ENCODE data around the gene HLCS.
A peak's percentile ranks its signal among the peaks of the same experiment; 100 is the strongest.

Gene HLCS

DNA sequence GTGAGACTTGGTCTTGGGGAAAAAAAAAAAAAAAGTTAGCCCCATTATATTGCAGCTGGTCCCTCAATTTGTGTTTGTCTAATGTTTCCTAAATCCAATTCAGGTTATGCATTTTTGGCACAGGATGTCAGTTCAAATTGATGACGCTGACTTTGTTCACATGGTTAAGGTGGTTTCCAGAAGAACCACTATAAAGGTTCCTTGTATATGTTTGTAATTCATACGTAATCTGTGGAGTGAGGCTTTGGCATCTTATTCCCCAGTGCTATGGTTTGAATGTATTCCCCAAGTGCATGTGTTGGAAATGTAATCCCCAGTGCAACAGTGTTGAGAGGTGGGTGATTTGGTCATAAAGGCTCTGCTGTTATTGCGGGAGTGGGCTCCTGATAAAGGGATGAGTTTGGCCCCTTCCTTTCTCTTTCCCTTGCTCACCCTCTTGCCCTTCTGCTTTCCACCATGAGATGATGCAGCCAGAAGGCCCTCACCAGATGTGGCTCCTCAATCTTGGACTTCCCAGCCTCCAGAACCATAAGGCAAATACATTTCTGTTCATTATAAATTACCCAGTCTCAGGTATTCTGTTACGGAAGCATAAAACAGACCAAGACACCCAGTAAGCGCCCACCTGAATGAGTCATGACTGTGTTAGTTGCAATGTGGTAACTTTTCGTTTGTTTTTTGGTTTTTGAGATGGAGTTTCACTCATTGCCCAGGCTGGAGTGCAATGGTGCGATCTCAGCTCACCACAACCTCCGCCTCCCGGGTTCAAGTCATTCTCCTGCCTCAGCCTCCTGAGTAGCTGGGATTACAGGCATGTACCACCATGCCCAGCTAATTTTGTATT lies 19.5 kb upstream of the HLCS start:
- DNase-seq (ENCODE audit: low read depth, low spot score): no peak

DNA sequence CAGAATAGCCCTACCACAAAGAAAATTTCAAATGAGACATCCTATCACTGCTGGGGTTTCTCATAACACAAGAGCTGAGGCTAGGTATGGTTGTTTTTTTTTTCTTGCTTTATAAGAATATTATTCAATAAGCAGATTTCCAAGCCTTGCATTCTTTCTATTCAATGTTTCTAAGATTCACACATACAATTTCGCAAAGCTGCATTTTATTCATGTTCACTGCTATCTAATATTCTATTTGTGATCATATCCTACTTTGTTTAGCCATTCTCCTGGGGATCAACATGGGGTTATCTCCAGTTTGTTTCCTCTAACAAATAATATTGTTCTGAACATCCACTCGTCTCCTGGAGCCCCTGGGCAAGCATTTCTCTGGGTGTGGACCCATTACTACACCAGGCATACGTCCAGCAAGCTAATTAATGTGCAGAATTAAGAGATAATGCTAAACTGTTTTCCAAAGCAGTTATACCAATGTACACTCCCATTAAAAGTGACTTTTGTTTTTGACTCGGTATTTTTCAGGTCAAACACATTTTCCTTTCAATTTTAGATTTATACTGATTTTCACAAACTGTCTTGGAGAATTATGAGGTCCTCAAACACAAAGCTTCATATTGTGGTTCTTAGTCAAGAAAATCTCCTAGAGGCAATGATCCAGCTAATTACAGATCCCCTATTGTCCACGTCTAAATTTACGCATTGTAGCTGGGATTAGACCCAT lies 15.7 kb upstream of the HLCS start:
- no peak for DNase-seq (ENCODE audit: low read depth, low spot score)

DNA sequence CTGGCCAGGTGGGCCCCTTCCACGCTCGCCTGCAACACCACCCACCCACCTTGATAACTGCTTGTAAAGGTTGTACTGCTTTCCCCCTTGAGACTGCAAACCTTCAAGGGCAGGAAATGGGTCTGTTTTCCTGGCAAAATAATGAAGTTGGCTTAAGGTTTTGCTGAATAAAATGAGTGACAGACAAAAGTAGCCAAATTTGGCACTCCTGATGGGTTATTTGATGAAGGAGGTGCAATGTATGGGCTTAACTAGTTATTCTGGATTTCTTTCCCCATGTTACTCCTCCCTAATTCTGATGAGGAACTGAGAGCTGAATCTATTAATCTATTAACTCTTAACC lies 14.6 kb upstream of the HLCS start:
- DNase-seq (ENCODE audit: low read depth, low spot score): no peak

DNA sequence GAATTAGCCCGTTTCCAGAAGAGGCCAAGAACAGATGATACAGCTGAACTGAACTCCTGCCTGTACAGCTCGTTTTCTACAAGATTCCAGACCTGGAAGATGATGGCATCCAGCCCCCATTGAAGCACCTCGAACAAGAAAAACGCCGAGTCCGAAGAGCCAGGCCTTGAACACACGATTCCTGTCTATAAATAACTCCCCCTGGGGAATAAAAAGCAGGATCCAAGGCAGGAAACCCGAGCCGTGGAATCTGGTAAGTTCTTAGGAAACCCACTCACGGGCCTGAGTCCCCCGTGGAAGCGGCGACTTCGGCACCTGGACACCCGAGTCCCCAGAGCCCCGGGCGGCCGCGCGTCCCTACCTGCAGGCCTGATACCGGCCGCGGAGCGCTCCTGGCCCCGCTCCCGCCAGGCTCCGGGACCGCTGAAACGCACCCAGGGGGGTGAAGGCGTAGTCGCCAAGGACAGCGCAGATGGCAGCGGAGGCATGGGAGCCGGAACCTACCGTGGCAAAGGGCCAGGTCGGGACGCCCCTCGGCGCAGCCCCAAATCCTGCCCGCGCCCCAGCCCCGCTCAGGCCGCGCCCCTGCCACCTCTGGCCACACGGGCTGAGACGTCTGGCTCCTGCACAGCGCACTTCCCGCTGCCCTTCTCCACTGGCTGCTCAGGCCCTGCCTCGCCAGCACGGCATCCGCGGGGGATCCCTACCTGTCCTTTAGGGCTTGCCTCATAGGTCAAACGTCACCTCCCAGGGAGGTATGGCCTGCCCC lies 14.0 kb upstream of the HLCS start:
- no peak for DNase-seq (ENCODE audit: low read depth, low spot score)

DNA sequence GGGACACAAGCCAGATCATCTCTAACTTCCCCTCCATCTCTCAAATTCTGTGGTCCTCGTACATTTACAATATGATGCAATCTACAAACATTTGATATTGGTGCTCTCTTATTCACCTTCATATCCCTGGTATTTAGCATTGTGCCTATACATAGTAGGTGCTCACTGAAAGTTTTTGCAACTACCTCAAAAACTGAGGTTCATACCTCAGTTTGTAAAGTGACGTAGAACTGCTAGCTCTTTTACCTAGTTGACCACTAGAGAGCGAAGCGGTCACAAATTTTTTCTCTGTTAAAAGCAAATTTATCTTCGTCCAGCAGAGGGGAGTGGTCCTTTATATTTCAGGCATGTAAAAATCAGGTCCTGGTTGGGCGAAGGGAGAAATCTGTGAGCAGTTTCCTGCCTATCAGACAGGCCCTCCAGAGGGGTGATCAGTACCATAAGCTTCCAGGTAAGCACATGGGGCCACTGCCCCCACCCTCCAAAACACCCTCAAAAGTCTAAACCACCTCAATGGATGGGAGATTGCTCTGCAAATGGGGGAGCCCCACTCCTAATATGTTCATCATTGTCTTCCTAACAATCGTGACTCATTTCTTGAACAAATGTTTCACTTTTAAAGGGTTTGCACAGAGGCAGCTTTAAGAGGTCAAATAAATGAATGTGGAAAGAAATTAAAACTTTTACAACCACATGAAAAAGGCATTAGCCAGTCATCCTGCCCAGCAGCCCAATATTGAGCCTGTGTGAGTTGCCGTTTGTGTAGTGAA lies 10.6 kb upstream of the HLCS start:
- DNase-seq (ENCODE audit: low read depth, low spot score): peak; percentile 63

DNA sequence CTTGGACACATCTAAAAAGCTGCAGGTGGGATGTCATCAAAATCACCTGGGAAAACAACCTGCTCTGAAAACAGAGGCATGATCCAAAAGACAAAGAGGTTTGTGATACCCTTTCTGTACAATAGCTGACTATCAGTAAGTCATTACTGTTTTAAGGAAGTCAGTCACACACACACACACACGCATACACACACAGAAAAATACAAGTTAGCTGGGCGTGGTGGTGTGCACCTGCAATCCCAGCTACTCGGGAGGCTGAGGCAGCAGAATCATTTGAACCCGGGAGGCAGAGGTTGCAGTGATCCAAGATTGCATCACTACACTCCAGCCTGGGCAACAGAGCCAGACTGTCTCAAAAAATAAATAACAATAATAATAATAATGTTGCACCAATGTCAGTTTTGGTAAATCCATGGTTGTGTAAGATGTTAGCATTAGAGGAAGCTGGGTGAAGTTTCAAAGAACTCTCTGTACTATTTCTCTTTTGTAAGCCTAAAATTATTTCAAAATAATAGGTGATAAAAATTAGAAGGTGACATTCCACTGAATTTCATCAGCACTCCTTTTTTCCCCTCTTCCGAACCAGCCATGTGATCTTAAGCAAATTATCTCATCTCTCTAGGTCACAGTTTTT lies 9.9 kb upstream of the HLCS start:
- no peak for DNase-seq (ENCODE audit: low read depth, low spot score)

DNA sequence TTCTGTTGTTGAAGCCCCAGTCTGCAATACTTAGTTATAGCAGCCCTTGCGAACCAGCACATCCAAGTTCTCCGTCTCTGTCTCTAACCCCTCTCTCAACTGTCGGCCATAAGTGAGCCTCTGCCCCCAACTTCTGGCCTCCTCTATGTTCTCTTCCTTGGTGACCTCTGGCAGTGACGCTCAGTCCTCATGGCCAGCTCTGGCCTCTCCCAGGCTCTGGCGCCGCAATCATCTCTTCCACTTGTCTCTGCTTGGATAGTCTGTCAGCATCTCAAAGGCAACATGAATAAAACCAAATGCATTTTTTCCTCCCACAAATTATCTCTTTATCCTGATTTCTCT lies 8.4 kb upstream of the HLCS start:
- no peak for DNase-seq (ENCODE audit: low read depth, low spot score)

DNA sequence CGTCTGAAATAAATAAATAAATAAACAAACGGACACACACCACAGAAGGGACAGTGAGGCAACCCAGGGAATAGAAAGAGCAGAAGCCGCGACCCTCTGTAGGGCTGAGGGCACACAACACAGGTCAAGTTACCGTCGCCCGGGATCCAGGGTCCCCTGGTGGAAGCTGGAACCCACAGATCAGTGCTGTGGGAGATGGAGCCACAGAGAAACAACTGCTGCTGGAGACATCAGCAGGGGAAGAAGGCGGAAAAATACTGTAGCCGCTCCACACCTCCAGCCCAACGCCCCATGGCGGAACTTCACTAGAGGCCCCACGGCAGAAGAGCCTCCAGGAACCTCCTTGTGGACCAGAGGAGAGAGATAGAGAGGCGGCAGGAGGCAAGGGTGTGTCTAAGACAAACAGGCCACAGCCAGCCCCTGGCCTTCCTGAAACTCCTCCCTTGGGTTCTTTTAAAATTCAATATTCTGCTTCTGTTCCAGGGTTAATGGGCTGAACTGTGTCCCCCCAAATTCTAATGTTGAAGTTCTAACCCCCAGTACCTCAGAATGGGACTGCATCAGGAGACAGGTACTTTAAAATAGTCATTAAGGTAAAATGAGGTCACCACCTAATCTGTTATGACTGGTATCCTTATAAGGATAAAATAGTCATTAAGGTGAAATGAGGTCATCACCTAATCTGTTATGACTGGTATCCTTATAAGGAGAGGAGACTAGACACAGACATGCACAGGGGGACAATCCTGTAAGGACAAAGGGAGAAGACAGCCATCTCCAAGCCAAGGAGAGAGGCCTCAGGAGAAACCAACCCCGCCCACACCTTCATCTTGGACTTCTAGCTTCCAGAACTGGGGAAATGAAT lies 7.7 kb upstream of the HLCS start:
- DNase-seq (ENCODE audit: low read depth, low spot score): no peak

DNA sequence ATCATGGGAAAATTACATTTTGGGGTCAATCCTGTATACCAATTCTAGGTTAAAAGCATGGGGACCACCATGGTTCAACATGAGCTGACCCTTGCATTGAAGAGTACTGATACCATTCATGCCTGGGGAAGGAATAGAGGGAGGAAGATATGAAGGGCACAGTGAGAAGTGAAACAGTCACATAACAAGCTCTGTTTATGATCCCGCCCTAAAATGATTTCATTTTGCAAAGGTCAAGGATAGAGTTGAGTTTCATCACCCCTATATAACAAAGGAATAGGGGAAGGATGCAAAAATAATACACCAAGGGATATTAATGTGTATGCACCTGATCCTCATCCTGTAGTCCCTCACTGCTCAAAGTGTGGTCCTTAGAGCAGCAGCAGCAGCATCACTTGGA lies 2.5 kb upstream of the HLCS start:
- DNase-seq (ENCODE audit: low read depth, low spot score): no peak

DNA sequence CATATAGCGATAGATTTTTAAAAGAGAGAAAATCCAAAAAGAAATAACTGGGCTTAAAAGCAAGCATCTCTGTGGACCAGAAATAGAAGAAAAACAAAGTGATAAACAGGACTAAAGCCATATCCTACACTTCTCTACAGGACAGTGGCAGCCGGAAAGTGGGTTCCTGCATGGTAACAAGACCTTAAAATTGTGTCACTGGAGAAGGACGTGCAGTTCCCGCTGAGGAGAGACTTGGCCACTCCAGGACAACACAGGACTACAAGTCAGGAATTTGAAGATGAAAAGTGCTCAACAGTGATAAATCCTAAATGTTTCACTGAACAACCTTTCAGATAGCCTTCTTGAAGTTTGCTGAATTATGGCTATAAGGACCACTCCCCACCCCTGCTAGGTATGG lies 1.9 kb upstream of the HLCS start:
- DNase-seq (ENCODE audit: low read depth, low spot score): no peak

DNA sequence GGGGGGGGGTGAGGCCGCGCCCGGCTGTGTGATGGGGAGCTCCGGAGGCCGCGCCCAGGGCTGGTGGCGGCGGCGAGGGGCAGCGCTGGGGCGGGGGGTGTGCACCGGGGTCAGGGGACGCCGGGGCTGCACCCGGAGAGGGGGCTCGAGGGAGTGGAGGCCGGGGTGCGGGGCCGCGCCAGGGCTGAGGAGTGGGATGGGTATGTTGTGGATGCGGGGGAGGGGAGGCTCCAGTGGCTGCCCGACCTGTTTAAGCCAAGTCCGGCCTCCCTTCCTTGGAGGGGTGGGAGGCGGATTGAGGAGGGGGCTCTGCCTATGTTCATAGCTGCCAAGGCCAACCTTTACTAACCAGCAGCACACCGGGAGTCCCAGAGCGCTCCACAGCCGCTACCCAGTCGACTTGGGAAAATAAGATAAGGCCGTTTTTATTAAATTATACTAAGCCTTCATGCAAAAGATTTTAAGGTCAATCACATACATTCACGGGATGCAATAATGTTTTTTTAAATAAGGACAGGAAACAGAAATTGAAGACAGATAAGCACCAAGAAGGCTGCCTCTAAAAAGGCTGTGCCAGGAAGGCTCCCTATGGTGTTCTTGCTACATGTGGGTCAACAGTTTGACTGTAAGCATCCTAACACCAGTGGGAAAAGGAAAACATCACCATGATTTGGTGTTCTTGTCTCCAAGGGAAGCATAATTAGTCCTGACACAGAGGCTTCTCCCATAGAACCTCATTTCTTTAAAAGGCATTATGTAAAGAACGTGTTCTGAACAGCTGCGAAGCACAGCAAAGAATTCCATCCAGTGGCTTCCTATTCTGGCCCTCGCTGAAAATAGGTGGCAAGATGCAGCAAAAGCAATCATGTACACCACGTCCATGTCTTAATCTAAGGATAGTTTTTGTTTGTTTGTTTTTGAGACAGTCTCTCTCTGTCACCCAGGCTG lies 626 bp upstream of the HLCS start:
- no peak for DNase-seq (ENCODE audit: low read depth, low spot score)

DNA sequence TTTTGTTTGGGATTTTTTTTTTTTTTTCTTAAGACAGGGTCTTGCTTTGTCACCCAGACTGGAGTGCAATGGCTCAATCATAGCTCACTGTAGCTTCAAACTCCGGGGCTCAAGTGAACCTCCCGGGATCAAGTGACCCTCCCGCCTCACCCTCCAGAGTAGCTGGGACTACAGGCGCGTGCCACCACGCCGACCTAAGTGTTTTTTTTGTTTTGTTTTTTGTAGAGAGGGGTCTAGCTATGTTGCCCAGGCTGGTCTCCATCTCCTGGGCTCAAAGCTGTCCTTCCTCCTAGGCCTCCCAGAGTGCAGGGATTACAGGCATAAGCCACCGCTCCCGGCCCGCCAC lies 776 bp downstream of the HLCS start:
- no peak for DNase-seq (ENCODE audit: low read depth, low spot score)

DNA sequence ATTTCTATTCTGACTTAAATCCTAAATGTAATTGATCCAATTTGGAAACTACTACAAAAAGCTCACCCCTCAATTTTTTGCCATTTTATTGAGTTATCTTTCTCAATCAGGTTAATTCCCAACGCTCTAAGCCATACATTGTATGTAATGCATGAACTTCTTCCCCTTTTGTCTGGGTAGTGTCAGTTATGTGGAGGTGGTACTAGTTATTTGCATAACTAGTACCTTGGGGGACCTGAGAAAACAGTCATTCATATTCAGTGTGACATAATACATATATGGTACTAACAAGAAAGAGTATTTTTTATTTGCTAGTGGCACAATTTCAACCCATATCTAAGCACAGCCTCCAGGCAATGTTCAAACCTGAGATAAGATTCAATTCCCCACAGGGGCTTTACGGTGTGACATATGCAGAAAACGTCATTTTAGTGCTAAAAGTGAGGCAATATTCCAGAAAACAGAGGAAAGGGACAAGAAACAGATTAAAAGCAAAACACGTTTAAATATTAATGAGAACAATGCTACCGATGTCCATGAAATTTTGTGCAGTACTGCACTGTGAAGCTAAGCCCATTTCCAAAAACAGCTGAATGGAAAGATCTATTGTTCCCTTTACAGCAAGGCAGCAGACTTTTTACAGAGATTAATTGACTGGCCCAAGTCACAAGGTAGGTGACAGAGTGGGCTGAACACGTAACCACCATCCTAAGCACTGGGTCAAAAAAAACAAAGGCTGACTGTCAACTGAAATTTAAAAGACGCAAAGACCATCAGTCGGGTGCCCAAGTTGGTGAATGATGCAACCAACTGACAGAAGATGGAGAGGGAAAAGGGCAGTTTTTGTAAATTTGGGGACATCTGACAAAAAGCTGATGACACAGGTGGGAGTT lies 1.4 kb downstream of the HLCS start:
- DNase-seq (ENCODE audit: low read depth, low spot score): no peak

DNA sequence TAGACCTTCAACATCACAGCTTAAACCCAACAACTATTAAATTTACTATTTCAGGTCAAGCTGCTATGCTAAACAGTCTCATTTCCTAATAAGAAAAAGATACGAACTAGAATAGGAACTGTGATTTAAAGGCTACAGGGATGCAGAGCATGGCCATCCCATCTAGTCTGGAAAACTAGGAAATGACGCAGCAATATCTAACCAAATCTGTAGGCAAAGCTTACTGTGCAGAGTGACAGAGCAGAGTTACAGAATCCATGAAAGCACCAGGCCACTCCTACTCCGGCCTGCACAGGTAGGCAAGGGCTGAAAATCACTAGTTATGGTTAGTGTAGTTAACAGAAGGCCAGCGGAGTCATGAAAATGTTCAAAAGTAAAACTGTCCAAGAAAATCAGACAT lies 2.1 kb downstream of the HLCS start:
- DNase-seq (ENCODE audit: low read depth, low spot score): no peak

DNA sequence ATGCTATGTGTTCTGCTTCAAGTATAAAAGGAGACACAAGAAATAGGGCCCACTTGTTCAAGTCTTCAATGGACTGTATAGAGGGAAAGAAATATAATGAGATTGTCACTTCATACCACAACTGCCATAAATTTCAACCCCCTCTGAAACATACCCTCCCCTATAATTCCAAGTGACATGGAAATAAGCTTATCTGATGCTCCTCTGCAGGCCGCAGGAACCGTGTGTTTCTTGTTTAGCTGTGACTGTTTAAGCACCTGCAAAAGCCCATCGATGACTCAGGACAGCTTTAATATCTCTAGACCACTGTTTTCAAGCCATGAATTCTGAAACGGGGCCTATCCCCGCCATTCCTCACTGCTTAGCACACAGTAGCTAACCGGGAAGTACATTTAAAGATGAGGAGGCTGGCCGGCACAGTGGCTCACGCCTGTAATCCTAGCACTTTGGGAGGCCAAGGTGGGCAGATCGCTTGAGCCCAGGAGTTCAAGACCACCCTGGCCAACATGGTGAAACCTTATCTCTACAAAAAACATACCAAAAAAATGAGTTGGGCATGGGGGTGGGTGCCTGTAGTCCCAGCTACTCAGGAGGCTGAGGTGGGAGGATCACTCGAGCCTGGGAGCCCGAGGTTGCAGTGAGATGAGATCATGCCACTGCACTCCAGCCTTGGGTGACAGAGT lies 4.2 kb downstream of the HLCS start:
- DNase-seq (ENCODE audit: low read depth, low spot score): no peak

DNA sequence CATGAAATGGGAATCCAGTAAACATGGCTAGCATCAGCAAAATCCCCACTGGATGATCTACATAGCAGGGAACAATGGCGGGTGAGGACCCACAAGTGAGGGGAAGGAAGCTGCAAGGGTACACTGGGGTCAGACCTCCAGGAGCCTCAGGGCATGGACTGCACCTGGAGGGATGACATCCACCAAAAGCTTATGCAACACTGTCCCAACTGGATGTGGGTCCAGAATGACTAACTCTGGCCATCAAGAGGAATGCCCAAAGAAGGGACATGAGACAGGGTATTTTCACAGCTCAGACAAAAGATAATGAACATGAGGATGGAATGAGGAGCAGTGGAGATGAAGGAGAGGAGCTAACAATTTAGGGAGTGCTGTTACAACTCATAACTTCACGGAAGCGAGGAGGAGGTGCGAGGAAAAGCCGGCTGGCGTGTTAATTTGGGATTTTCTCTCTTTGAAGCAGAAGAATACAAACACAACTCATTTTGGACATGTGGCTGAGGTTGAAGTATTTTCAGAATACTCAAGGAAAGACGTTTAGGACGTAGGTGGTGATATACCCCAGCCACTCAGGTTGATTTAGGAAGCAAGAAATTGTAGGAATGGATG lies 5.7 kb downstream of the HLCS start:
- DNase-seq (ENCODE audit: low read depth, low spot score): no peak

DNA sequence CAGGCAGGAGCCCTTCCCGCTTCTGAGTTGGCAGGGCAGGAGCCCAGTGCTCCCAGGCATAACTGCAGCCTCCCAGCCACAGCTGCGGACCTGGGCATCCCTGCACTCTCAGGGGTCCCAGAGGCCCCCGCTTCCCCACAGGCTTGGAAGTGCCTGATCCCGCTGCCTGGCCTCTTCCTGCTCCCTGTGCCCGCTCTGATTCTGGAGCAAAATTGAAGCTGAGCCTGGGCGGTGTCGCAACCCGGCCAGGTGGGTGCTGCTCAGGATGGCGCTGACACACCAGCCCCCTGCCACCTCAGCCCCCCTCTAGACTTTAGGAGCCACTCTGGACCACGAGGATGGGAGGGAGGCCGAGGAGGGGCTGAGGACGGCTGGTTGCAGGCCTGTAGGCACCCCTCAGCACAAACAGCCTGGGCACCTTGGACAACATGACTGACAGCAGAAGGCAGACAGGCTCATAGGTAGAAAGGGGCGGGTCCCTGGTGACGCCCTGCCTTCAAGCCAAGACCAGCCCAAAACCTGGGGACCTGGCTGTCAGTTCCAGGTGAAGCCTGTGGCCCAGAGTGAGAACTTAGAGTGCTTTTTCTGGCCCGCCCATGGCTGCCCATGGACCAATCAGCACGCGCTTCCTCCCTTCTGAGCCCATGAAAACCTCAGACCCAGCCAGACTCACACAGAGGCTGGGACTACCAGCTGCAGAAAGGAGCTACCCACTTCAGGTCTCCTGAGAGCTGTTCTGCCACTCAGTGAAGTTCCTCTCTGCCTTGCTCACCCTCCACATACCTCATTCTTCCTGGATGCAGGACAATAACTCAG lies 7.2 kb downstream of the HLCS start:
- DNase-seq (ENCODE audit: low read depth, low spot score): no peak

All from brain pericyte (primary cell).